PC-9 (cell line): ENCODE data around the gene RNU5B-1. TPM values are rescaled to one million over a fixed set of nuclear protein-coding genes. Genes with fewer than 3 reads are reported as not detected.

Experiments used
- BruUV-seq: library from RNA; stranded (reverse); fragments of 400-500 nt; replicated peaks from 2 replicates; lab custom pipeline; 2021; lab: Mats Ljungman, UMichigan
- CTCF ChIA-PET: fragments of 300-600 bp; sonication (Branson Sonifier 250); formaldehyde crosslinking; loops from one replicate; lab custom pipeline; 2022; ENCODE audit warnings: antibody characterized with exemption; lab: Charles Lee
- POLR2A ChIA-PET: fragments of 300-600 bp; sonication (Branson Sonifier 250); formaldehyde crosslinking; loops from one replicate; lab custom pipeline; 2022; ENCODE audit warnings: antibody characterized with exemption; ENCODE audit not compliant: unreplicated experiment; lab: Charles Lee
- DNase-seq, 2 experiments: peaks; one replicate each; pipeline versions ENCODE4 v3.0.0 to v3.0.0-alpha.2; 2015 to 2022; ENCODE audit warnings: mixed read lengths in 1 of 2
- H2AFZ ChIP-seq: fragments of 200-600 bp; sonication (generic); 2 replicates; pipeline ENCODE4 v1.8.1; 2017; ENCODE audit warnings: antibody characterized with exemption
- H3F3A ChIP-seq: fragments of 200-600 bp; sonication (generic); 2 replicates; pipeline ENCODE4 v1.8.1; 2017; ENCODE audit warnings: antibody characterized with exemption, mild to moderate bottlenecking, low read depth; ENCODE audit not compliant: insufficient read depth
- H3K27ac ChIP-seq: fragments of 200-600 bp; sonication (generic); 2 replicates; pipeline ENCODE4 v1.6.1; 2016; ENCODE audit warnings: mixed run types
- H3K27me3 ChIP-seq: fragments of 200-600 bp; sonication (generic); 2 replicates; pipeline ENCODE4 v1.6.1; 2016; ENCODE audit warnings: low read depth, mixed run types; ENCODE audit not compliant: insufficient read depth
- H3K36me3 ChIP-seq: fragments of 200-600 bp; sonication (generic); 2 replicates; pipeline ENCODE4 v1.6.1; 2016; ENCODE audit warnings: low read depth, mixed run types
- H3K4me1 ChIP-seq: fragments of 200-600 bp; sonication (generic); replicated peaks from 2 replicates; pipeline ENCODE4 v1.6.1; 2016; ENCODE audit warnings: mixed run types; ENCODE audit not compliant: insufficient read depth
- H3K4me2 ChIP-seq: fragments of 200-600 bp; sonication (generic); 2 replicates; pipeline ENCODE4 v1.6.1; 2017; ENCODE audit warnings: mixed run types
- H3K4me3 ChIP-seq: fragments of 200-600 bp; sonication (generic); 2 replicates; pipeline ENCODE4 v1.6.1; 2016; ENCODE audit warnings: mixed run types
- H3K79me2 ChIP-seq: fragments of 200-600 bp; sonication (generic); 2 replicates; pipeline ENCODE4 v1.6.1; 2017; ENCODE audit warnings: low read depth, mixed run types
- H3K9me2 ChIP-seq: fragments of 200-600 bp; sonication (generic); 2 replicates; pipeline ENCODE4 v1.8.1; 2017; ENCODE audit warnings: mild to moderate bottlenecking; ENCODE audit not compliant: insufficient read depth
- H3K9me3 ChIP-seq: fragments of 200-600 bp; sonication (generic); 2 replicates; pipeline ENCODE4 v1.8.1; 2016; ENCODE audit warnings: low read depth; ENCODE audit not compliant: insufficient read depth
- H4K20me1 ChIP-seq: fragments of 200-600 bp; sonication (generic); 2 replicates; pipeline ENCODE4 v1.8.1; 2017; ENCODE audit not compliant: insufficient read depth
- CTCF ChIP-seq: fragments of 200-600 bp; sonication (generic); conservative IDR thresholded peaks from 2 replicates; pipeline ENCODE4 v1.6.1; 2017; ENCODE audit warnings: mixed run types, antibody characterized with exemption, mild to moderate bottlenecking, moderate library complexity
- EZH2 ChIP-seq: fragments of 200-600 bp; sonication (generic); IDR thresholded peaks from 2 replicates; pipeline ENCODE4 v1.8.0; 2017; ENCODE audit warnings: antibody characterized with exemption, low read depth
- intact Hi-C: fragments of 100-400 bp; cut with micrococcal nuclease; formaldehyde crosslinking; loops from one replicate; pipeline ENCODE4 v1.10.0; 2022; ENCODE audit not compliant: unreplicated experiment
- total RNA-seq: library from RNA; stranded (reverse); gene quantifications from 2 replicates; pipeline ENCODE4 v1.2.3, GENCODE V29; 2021

Gene RNU5B-1
- total RNA-seq, 1 experiment from 2014 or later = not detected

GRCh38 chr15:65292938-65293518, 11.4 kb upstream of the RNU5B-1 start:
- BruUV-seq = no TSS peak
- Histone ChIP-seq H2AFZ (no peak overlapping the region), H4K20me1 (no peaks in the 10 kb centered on the region), H3F3A (peaks cover 27% of the 10 kb centered on the region), H3K79me2 (no peaks in the 10 kb centered on the region), H3K9me3 (no peaks in the 10 kb centered on the region), H3K4me3 (no peak overlapping the region), H3K27me3 (no peaks in the 10 kb centered on the region), H3K4me2 (no peak overlapping the region), H3K9me2 (no peaks in the 10 kb centered on the region), H3K27ac (no peak overlapping the region), H3K36me3 (no peaks in the 10 kb centered on the region), H3K4me1 (peaks cover 25% of the 10 kb centered on the region)
- peak in 1 of 2 experiments; percentile 82 for DNase-seq
- TF ChIP-seq EZH2 (no peak), CTCF (no peak)
- ChIA-PET CTCF (interaction anchor here (0.6 kb wide), 1 partner anchor 101 kb away, joined by 8 read pairs; no protein-coding TSS in a partner anchor), POLR2A (no interaction called here)
- intact Hi-C loops = no loop called here

- intact Hi-C loops = loop anchor here (1.0 kb wide), 1 partner anchor 265 kb away; no protein-coding TSS in a partner anchor
- TF ChIP-seq CTCF = no peak
- TF ChIP-seq EZH2 = no peak
- BruUV-seq = no TSS peak
- no peak overlapping the region for H3K4me3 ChIP-seq
- POLR2A ChIA-PET = no interaction called here
- CTCF ChIA-PET = no interaction called here
- H4K20me1 ChIP-seq = no peaks in the 10 kb centered on the region
- H3K27me3 ChIP-seq = no peaks in the 10 kb centered on the region
- H3K4me2 ChIP-seq = no peak overlapping the region
- H2AFZ ChIP-seq = no peak overlapping the region
- H3K36me3 ChIP-seq = no peaks in the 10 kb centered on the region
- no peaks in the 10 kb centered on the region for H3K9me3 ChIP-seq
- H3K79me2 ChIP-seq = no peaks in the 10 kb centered on the region
- H3K4me1 ChIP-seq = 0 out of 2 replicates have a peak, but pooled peaks cover 20% of the 10 kb centered on the region
- H3K27ac ChIP-seq = no peak overlapping the region
- DNase-seq = no peak
- H3F3A ChIP-seq = peaks cover 18% of the 10 kb centered on the region
- no peaks in the 10 kb centered on the region for H3K9me2 ChIP-seq
Measured at GRCh38 chr15:65298731-65299130, 5.7 kb upstream of the RNU5B-1 start.

GRCh38 chr15:65300924-65301441, 3.5 kb upstream of the RNU5B-1 start:
- H3K79me2 ChIP-seq = no peaks in the 10 kb centered on the region
- intact Hi-C loops = no loop called here
- CTCF ChIA-PET = no interaction called here
- H3K36me3 ChIP-seq = no peaks in the 10 kb centered on the region
- BruUV-seq = no TSS peak
- H4K20me1 ChIP-seq = no peaks in the 10 kb centered on the region
- peaks cover 27% of the 10 kb centered on the region for H3F3A ChIP-seq
- no peaks in the 10 kb centered on the region for H3K27me3 ChIP-seq
- H3K4me2 ChIP-seq = no peak overlapping the region
- H3K9me3 ChIP-seq = no peaks in the 10 kb centered on the region
- H3K27ac ChIP-seq = no peak overlapping the region
- TF ChIP-seq EZH2 (no peak), CTCF (no peak)
- no peak for DNase-seq
- H3K9me2 ChIP-seq = no peaks in the 10 kb centered on the region
- no peak overlapping the region for H3K4me3 ChIP-seq
- H3K4me1 ChIP-seq = peaks cover 21% of the 10 kb centered on the region; the same call in 1 of the 2 replicates
- POLR2A ChIA-PET = no interaction called here
- no peak overlapping the region for H2AFZ ChIP-seq
